Suppressor macrophage treated with lipopolysaccharide for 4 hours (primary cell): ENCODE data around the gene UGP2.
A peak's percentile ranks its signal among the peaks of the same experiment; 100 is the strongest.

Source experiments
- DNase-seq: peaks from one replicate; pipeline ENCODE4 v3.0.0-alpha.2; 2020

The UGP2 gene

GRCh38 chr2:63866009-63866709 lies 24.5 kb downstream of the UGP2 start:
- peak; percentile 68 for DNase-seq

- DNase-seq, result no peak
Measured at GRCh38 chr2:63870679-63871078, 29.0 kb downstream of the UGP2 start.

GRCh38 chr2:63871864-63872263 lies 30.2 kb downstream of the UGP2 start:
- DNase-seq, result no peak

- no peak for DNase-seq
Measured at GRCh38 chr2:63872571-63873328, 31.1 kb downstream of the UGP2 start.

GRCh38 chr2:63874204-63875130 lies 32.8 kb downstream of the UGP2 start:
- DNase-seq, result no peak

GRCh38 chr2:63875131-63875527 lies 33.4 kb downstream of the UGP2 start:
- DNase-seq, result no peak

- DNase-seq, result no peak
Measured at GRCh38 chr2:63875559-63876245, 34.0 kb downstream of the UGP2 start.

- DNase-seq, result no peak
Measured at GRCh38 chr2:63876311-63876710, 34.6 kb downstream of the UGP2 start.

GRCh38 chr2:63878486-63878885 lies 36.8 kb downstream of the UGP2 start:
- DNase-seq, result no peak

GRCh38 chr2:63879876-63880433 lies 38.3 kb downstream of the UGP2 start:
- no peak for DNase-seq

GRCh38 chr2:63880625-63881024 lies 38.9 kb downstream of the UGP2 start:
- no peak for DNase-seq

- no peak for DNase-seq
Measured at GRCh38 chr2:63881205-63881604, 39.5 kb downstream of the UGP2 start.

- no peak for DNase-seq
Measured at GRCh38 chr2:63882395-63883105, 40.9 kb downstream of the UGP2 start.

- DNase-seq, result no peak
Measured at GRCh38 chr2:63886445-63886844, 44.7 kb downstream of the UGP2 start.

GRCh38 chr2:63888053-63888452 lies 46.4 kb downstream of the UGP2 start:
- no peak for DNase-seq

GRCh38 chr2:63888490-63889402 lies 47.0 kb downstream of the UGP2 start:
- DNase-seq, result peak; percentile 38

GRCh38 chr2:63890678-63891077 lies 49.0 kb downstream of the UGP2 start:
- no peak for DNase-seq

GRCh38 chr2:63891488-63892030 lies 49.9 kb downstream of the UGP2 start:
- DNase-seq, result no peak

- DNase-seq, result no peak
Measured at GRCh38 chr2:63893163-63893562, 51.5 kb downstream of the UGP2 start.

- DNase-seq, result no peak
Measured at GRCh38 chr2:63894167-63894566, 52.5 kb downstream of the UGP2 start.
